Skin epidermis (tissue), 12 donors: Measurements from ENCODE around the gene ZBTB16.

Experiments
- H3K27ac ChIP-seq, 21 experiments: fragments of 200-600 bp; sonication (generic) in 11 of 21; one replicate each; pipeline ENCODE4 v1.5.0; 2020; ENCODE audit warnings: mild to moderate bottlenecking in 3 of 21, inconsistent platforms in 2 of 21, moderate library complexity in 2 of 21
- H3K4me3 ChIP-seq, 7 experiments: fragments of 200-600 bp; sonication (generic) in 2 of 7; one replicate each; pipeline ENCODE4 v1.5.0; 2020; ENCODE audit warnings: inconsistent platforms in 2 of 7, mild to moderate bottlenecking in 2 of 7, moderate library complexity in 1 of 7

ZBTB16 gene

DNA sequence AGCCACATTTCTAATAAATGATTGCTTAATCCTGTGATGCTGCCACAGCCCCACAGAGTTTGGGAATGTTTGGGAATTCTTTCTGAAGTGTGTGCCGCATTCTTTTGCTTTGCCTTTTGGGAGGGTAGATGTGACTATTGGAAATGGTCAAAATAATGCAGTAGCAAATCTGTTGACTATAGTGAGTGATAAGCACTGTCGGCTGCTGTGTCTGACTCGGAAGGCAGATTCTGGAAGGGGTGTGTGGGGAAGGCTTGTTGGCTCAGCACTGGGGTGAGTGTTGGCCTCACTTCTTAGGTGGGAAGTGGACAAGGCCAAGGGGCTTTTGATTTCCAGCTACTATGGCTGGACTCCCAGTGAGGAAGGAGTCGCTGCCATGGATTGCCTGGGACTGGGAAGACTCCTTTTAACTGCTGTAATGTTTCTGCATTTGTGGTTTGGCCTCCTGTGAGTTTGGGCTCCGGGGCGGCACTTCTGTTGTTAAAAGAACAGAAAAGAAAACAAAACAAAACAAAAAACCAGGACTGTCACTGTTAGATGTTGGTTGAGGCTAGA lies 20.1 kb downstream of the ZBTB16 start:
- no peak overlapping the region for H3K4me3 ChIP-seq

DNA sequence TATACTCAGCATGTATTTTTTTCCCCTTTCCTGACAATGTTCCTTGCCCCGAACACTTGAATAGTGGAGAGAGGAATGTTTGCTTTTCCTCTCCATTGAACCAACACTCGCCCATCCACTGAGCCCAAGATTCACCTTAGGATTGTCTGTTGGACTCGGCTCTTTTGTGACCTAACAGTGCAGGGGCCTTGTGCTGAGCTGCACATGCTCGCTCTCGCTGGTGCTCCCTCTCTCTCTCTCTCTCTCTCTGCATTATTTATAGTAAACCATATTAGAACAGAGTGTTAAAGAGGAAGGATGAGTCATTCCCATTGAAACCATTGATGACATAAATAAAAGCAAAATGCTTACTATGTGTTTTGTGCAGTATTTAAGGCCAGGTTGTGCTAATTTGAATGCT lies 20.7 kb downstream of the ZBTB16 start:
- H3K27ac ChIP-seq = peak overlapping the region in 9 of 21 experiments; percentile 2 to 79 (median 44)
- no peak overlapping the region for H3K4me3 ChIP-seq

More for the DNA sequence above, 20.1 kb downstream of the ZBTB16 start:
- H3K27ac ChIP-seq = peak overlapping the region in 10 of 21 experiments; percentile 2 to 79 (median 42)

DNA sequence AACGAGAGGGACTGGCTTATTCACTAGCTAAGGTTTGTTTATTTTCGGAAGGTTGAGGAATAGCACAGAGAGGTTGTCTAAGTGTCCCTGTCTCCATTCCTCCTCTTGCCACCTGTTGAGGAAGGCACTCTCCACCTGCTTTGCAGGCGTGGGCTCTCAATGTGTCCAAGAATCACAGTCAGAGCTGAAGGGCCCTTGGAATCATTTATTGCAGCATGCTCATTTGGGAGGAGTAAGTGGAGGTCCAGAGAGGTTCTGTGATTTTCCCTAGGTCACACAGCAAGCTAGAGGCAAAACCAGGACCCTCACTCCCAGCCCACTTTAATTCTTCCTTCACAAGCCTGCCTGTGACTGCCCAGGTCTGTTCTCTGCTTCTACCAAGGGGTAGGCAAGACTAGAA lies 21.3 kb downstream of the ZBTB16 start:
- Histone ChIP-seq H3K4me3 (no peak overlapping the region), H3K27ac (peak overlapping the region in 4 of 21 experiments; percentile 9 to 70 (median 43))

DNA sequence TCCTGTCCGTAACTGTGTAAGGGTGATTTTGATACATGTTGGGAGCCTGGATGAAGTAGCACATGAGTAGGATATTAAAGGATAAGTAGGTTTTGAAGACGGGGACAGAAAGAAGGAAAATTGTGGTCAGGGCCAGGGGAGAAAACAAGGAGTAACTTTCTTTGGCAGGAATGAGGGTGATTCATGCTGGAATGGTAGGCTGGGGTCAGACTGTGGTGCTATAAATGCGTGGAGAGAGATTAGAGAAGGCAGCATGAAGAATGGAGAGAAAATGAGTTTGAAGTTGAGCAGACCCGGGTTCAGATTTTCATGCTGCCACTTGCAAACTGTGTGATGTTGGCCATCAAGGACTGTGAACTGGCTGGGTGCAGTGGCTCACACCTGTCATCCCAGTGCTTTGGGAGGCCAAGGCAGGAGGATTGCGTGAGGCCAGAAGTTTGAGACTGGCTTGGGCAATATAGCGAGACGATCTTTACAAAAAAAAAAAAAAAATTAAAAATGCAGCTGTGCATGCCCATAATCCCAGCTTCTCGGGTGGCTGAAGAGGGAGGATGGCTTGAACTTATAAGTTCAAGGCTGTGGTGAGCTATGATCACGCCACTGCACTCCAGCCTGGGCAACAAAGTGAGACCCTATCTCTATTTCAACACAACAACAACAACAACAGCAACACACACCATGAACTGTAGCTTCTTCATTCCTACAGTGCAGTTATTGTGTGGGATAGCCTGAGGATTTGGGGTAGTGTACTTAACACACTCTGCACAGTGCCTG lies 22.3 kb downstream of the ZBTB16 start:
- H3K4me3 ChIP-seq = no peak overlapping the region
- peak overlapping the region in 1 of 21 experiments; percentile 21 for H3K27ac ChIP-seq

DNA sequence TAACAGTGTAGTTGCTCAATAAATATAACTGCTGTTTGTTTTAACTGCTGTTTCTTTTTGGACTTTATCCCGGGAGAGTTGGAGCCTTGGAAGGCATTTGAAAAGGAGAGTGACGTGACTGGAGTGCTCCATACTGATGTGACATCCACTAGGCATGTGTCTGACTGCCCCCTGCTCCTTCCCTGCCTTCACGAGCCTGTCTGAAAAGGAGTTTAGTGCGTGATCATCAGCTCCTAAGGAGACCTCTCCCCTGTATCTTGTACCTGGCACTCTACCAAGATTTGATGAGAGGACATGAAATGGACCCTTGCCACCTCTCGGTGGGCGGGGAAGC lies 22.9 kb downstream of the ZBTB16 start:
- no peak overlapping the region for H3K4me3 ChIP-seq
- H3K27ac ChIP-seq = peak overlapping the region in 1 of 21 experiments; percentile 9

DNA sequence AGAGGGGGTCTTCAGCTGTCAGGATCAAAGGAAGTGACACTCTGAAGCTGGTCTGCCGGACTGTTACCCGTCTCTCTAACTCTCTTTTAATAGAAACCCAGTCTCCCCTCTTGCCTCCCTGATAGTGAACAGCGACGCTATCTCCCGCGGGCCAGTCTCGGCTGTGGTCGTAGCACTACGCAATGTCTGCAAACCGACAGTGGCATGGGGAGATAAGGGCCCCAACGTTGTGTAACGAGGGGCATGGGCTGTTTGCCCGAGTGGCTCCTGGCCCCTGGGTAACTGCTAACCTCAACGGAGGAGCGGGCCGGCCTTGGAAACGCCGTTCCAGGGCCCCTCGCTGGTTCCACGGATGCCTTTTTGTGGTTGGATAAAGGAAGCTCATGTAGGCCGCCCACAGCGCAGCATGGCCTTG lies 23.3 kb downstream of the ZBTB16 start:
- Histone ChIP-seq H3K4me3 (no peak overlapping the region), H3K27ac (peak overlapping the region in 1 of 21 experiments; percentile 9)

DNA sequence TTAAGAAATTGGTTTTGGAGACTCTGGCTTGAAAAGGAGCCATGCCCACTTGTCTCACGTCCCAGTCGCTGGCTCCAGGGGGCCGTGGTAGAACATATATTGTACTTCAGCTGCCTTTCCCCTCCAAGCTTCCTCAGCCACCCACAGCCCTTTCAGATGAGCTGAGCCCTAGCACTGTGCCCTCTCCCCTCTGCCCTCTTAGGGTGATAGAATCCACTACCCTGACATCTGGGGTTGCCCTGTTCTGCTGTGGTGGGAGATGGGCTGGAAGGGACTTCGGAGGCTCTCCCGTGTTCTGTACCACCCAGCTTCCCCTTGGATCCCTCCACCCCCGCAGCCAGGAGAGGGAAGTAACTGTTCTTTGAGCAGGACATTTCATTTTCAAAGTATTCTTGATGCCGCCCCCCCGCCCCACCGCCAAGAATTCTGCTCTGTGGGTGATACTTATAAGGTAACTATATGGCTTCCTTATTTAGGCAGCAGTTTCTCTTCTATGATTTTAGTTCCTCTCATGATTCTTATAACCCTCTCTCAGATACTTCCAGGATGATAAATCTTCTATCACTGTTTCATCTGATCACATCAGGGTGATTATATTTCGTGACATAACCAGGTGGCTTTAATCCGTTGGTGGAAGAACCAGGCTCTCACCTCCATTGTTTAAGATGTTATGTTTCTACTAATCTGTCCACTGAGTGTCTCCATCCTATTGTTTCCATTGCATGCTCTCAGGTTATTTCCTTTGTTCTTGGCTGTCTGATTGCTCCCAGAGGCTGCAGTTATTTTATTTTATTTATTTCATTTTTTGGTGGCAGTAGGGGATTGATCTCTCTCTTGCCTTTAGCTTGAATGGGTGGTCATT lies 24.1 kb downstream of the ZBTB16 start:
- H3K4me3 ChIP-seq = no peak overlapping the region
- no peak overlapping the region for H3K27ac ChIP-seq

DNA sequence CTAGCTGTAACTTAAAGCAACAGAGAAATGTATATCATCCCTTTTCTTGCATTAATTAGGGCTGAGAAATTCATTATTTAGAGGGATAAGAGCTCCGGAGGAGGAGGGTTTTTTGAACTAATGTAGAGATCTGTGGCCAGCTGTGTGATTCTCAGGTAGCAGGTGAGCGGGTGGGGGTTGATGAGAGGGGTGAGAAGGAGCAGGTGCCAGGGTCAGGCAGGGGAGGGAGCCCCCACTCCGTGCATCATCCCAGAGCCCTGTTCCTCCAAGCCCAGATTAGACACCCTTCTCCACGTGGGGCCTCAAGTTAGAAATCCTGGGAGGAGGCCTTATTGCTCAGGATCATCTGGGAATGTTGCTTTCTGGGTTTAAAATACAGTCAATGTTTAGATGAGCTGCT lies 24.9 kb downstream of the ZBTB16 start:
- Histone ChIP-seq H3K4me3 (no peak overlapping the region), H3K27ac (peak overlapping the region in 1 of 21 experiments; percentile 17)

DNA sequence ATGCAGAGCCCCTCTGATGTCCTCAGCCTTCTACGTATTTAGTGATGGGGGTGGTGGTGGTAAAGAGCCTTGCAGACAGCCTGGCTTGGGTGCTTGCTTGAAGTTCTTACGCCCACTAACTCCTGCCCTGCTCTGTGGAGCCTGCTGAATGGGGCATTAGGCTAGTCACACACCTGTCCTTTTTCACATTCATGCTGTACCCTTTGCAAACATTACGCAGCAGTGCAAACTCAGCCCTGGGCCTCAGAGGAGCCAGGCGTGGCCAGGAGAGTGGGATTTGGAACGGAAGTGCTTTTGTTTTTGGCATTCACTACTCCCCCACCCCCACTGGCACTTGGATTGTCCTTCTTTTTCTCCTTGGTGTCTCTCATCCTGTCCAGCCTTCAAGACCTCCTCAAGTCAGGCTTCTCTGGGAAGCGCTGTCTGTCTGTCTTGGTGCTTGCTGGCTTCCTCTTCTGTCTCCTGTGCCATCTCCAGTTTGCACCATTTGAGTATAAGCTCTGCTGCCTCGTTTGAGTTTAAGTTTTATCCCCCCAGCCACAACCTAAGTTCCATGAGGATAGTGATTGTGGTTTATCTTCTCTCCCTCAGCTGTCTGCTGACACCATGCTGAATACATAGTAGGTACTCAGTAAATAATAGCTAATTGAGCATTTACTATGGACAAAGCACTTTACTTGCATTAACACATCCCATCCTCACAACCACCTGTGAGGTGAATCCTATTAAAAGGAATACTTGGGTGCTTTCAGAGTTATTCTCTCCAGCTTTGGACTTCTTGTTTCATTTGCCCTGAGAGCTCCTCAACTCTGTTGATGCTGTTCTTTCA lies 26.7 kb downstream of the ZBTB16 start:
- no peak overlapping the region for H3K4me3 ChIP-seq
- H3K27ac ChIP-seq = no peak overlapping the region

DNA sequence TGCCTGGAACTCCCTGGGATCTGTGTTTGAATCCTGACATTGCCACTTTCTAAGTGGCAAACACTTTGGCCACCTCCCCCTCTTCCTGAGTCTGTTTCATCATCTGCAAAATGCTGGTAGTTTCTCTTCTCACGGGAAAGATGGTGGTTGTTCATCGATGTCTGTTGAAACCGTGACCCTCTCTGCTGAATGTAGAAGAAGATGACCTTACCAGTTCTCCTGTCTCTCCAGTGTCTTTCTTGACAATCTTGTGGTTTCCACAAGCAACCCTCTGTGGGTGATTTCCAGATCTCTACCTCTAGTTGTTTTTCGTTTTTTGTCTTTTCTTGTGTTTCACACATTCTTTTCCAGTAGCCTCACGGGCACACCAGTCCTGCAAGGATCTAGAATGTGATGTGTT lies 27.5 kb downstream of the ZBTB16 start:
- H3K27ac ChIP-seq = no peak overlapping the region
- no peak overlapping the region for H3K4me3 ChIP-seq

DNA sequence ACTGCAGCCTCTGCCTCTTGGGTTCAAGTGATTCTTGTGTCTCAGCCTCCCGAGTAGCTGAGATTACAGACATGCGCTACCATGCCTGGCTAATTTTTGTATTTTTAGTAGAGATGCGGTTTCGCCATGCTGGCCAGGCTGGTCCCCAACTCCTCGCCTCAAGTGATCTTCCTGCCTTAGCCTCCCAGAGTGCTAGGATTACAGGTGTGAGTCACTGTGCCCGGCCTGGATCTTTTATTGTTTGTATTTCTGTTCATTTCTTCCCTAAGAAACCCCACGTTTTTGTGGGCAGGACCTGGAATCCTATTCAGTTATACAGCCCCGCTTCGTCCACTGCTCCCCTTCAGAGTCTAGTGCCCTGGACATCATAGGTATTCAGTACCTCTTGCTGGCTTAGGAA lies 28.7 kb downstream of the ZBTB16 start:
- Histone ChIP-seq H3K4me3 (no peak overlapping the region), H3K27ac (no peak overlapping the region)

DNA sequence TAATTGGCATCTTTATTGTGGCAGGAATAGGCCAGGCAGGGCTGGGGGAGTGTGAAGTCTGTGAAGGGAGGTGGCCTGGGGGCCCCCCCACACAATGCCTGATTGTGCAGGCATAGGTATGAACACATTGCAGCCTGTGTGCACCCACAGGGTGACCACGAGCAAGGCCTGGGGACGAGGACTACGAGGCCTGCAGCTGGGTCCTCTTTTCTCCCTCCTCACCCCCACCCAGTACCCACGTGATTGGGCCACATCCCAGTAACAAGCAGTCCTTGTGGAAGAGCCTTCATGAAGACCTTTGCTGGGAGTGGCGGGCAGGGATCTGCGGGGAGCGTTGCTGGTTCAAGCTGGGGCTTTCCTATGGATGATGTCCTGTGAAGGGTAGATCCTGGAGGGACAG lies 29.3 kb downstream of the ZBTB16 start:
- Histone ChIP-seq H3K4me3 (no peak overlapping the region), H3K27ac (no peak overlapping the region)

DNA sequence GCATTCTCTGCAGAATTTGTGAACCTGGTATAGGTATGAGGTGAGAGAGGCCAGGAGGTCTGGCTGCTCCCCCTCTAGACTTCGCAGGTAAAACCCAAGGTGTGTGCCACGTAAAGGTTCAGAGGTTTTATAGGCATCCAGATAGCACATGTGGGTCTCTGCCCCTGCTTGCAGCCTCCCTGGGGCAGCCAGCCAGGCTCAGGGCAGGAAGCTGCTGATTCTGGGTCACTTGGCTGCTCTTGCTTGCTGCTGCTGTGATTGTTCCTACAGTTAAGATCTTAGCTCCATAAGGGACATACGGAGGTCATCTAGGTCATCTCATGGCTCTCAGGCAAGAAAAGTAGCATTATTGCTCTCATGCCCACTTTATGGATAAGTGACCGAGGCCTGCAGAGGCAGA lies 30.2 kb downstream of the ZBTB16 start:
- Histone ChIP-seq H3K27ac (no peak overlapping the region), H3K4me3 (no peak overlapping the region)

DNA sequence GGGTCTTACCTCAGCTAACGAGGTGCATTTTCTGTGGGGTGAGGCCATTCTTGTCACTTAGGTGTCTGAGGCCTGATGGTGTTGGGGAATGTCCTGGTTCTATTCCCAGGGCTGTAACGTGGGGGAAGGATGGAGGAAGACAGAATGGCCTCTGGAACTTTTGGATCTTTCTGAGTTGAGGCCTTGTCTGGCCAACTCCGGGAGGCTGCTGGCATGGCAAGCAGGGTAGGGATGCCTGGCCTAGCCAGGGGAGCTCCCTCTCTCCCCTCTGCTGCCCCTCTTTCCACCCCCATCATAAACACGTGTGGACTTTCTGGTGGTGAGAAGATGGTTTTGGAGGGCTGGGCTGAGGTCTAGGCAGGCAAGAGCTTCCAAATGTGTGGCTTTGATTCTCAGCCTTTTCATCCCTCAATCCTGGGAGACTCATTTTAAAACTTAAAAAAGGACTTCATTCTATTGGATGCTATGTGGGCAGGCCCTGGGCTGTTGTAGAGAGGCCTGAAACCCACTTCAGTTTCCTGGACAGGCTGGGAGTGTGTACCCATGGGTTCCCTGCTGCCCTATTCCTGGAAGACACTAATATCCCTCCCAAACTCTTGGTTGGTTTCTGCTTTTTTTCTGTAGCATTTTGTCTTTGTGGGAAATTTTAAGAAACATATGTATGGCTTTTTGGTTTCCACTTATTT lies 30.9 kb downstream of the ZBTB16 start:
- Histone ChIP-seq H3K27ac (no peak overlapping the region), H3K4me3 (no peak overlapping the region)

DNA sequence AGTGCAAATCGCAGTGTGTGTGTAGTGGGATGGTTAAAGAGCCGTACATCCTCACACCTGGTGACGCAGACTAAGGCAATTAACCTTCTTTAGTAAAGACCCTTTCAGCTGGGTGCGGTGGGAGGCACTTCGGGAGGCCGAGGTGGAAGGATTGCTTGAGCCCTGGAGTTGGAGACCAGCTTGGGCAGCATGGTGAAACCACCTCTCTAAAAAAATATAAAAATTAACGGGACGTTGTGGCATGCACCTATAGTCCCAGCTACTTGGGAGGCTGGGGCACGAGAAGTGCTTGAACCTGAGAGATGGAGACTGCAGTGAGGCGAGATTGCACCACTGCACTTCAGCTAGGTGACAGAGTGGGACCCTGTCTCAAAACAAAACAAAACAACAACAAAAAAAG lies 31.5 kb downstream of the ZBTB16 start:
- no peak overlapping the region for H3K4me3 ChIP-seq
- H3K27ac ChIP-seq = no peak overlapping the region

DNA sequence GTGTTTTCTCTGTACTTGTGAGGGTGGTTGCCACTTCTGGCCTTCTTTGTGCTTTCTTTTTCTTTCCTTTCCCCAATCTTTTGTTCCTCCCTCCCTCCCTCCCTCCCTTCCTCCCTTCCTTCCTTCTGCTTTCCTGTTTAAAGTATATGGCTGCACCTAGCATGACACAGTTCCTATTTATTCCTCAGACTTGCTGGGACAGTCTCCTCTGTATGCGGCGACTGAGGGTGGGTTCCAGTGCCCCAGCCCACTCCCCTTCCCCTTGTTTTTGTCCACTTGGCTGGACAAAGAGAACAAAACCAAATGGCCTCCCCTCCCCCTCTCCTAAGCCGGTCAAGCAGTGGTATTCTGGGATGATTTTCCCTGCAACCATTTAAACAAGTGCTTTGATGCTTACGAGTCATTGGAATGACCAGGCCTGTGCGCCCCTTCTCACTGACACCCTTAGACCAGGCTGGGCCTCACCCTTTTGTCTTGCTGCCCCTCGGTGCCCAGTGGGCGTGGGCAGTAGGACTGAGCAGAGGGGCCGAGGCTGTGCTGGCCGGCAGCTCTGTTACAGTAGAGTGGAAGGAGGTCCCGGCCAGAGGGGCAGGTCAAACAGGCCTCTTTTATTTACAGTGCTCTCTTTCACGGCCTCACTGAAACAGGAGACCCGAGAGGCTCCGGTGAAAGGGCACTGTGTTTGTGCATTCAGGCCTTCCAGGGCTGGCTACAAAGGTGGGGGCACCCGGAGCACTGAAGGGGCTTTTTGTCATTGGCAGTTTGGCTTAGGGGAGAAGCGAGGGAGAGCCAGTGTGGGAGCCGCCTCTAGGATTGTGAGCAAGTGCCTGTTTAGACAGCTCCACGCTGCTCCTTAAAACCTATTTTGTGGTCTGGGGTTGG lies 32.2 kb downstream of the ZBTB16 start:
- Histone ChIP-seq H3K4me3 (no peak overlapping the region), H3K27ac (peak overlapping the region in 1 of 21 experiments; percentile 21)

DNA sequence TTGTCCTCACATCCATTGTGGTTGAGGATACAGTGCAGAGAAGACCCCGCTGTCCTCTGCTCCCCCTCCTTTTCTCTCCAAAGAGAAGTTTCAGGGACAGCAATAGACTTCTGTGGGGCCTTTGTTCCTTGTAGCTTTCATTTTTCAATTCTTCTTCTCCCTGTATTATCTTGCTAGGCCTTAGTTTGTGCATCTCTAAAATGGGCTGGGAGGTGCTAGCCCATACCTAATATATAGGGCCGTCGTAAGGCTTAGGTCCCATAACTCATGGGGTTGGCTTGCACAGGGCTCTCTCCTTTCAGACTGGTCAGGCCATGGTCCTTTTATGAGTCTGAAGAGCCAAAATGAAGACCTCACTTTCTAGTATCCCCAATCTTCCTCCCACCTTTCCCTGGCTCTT lies 33.0 kb downstream of the ZBTB16 start:
- Histone ChIP-seq H3K27ac (no peak overlapping the region), H3K4me3 (no peak overlapping the region)

DNA sequence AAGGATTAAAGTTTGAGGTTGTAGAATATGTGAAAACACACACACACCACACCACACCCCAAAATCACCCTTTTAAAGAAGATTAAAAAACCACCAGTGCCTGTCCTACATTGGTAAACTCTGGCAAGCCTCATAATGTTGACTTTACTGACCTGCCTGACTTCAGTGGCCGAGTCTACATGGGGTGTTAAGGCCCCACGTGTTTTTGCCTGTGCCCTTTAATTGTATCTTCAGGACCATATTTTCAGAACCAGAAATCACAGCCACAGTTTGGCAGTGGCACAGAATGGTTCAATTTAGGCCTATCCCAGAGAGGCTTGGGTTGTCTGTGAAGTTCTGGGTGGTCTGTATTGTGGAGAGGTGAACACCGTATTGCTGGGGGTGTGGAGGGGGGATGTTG lies 33.4 kb downstream of the ZBTB16 start:
- Histone ChIP-seq H3K4me3 (no peak overlapping the region), H3K27ac (no peak overlapping the region)
